ENCODE measurements around the gene ANAPC1.

The ANAPC1 gene

GRCh38 chr2:111904726-111905474, 20.9 kb upstream of the ANAPC1 start:
- POLR2A ChIA-PET (ENCODE audit: low non-redundant PET): no interaction called here
- TF ChIP-seq, protein P1, sequence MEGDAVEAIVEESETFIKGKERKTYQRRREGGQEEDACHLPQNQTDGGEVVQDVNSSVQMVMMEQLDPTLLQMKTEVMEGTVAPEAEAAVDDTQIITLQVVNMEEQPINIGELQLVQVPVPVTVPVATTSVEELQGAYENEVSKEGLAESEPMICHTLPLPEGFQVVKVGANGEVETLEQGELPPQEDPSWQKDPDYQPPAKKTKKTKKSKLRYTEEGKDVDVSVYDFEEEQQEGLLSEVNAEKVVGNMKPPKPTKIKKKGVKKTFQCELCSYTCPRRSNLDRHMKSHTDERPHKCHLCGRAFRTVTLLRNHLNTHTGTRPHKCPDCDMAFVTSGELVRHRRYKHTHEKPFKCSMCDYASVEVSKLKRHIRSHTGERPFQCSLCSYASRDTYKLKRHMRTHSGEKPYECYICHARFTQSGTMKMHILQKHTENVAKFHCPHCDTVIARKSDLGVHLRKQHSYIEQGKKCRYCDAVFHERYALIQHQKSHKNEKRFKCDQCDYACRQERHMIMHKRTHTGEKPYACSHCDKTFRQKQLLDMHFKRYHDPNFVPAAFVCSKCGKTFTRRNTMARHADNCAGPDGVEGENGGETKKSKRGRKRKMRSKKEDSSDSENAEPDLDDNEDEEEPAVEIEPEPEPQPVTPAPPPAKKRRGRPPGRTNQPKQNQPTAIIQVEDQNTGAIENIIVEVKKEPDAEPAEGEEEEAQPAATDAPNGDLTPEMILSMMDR (conservative IDR thresholded peaks at IDR 0.05; ENCODE audit: low read depth): no peak
- DNase-seq (ENCODE audit: low spot score): no peak
- CTCF ChIA-PET: interaction anchor here (0.6 to 0.8 kb wide), 2 partner anchors 13 to 74 kb away, joined by 3 read pairs; no protein-coding TSS in a partner anchor
- H3K27ac ChIP-seq: no peak overlapping the region

DNA sequence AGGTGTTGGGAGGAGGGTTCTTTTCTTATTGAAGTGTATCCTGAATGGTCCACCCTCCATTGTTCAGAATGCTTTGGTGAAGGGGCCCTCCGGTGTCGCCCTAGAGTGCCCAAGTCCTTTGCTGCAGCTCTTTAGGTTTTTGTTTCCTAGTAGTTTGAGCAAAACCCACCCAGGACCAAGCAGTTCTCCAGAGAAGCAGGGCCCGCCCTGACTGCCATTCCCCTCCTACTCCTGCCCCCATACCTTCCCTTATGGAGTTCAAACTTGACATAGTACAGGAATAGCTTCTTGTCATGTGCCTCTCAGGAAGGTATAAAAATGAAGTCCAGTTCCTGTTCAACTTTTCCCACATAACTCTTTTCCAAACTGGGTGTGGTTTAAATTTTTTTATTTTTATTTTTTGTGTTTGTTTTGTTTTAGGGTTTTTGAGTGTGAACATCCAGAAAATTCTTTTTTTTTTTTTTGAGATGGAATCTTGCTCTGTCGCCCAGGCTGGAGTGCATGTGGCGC, 20.0 kb upstream of the ANAPC1 start:
- no peak overlapping the region for H3K27ac ChIP-seq
- DNase-seq (ENCODE audit: low spot score): no peak
- POLR2A ChIA-PET (ENCODE audit: low non-redundant PET): no interaction called here
- CTCF ChIA-PET: no interaction called here
- TF ChIP-seq, protein P1 (conservative IDR thresholded peaks at IDR 0.05; ENCODE audit: low read depth): no peak

- no peak overlapping the region for H3K27ac ChIP-seq
- TF ChIP-seq, protein P1 (conservative IDR thresholded peaks at IDR 0.05; ENCODE audit: low read depth): no peak
- CTCF ChIA-PET: no interaction called here
- DNase-seq (ENCODE audit: low spot score): no peak
- POLR2A ChIA-PET (ENCODE audit: low non-redundant PET): no interaction called here
Measured at GRCh38 chr2:111903516-111903915, 19.5 kb upstream of the ANAPC1 start.

DNA sequence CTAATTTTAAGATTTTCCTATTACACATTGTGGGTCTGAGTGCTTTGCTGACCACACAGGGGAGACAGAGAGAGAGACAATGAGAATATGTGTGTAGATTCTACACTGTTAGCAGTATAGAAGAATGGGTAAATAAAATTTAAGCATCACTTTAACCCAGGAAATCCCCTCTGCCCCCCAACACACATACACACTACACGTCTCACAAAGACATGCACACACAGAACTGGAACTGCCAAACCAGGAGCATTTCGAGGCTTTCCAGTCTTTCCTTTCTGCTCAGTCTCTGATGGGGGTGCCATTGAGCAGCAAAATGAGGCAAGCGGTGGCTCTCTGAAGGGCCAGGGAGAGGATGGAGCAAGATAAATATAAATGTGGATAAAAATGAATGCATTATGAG, 16.9 kb upstream of the ANAPC1 start:
- POLR2A ChIA-PET (ENCODE audit: low non-redundant PET): no interaction called here
- CTCF ChIA-PET: no interaction called here
- H3K27ac ChIP-seq: no peak overlapping the region
- TF ChIP-seq, protein P1 (conservative IDR thresholded peaks at IDR 0.05; ENCODE audit: low read depth): peak; percentile 54
- DNase-seq (ENCODE audit: low spot score): no peak

DNA sequence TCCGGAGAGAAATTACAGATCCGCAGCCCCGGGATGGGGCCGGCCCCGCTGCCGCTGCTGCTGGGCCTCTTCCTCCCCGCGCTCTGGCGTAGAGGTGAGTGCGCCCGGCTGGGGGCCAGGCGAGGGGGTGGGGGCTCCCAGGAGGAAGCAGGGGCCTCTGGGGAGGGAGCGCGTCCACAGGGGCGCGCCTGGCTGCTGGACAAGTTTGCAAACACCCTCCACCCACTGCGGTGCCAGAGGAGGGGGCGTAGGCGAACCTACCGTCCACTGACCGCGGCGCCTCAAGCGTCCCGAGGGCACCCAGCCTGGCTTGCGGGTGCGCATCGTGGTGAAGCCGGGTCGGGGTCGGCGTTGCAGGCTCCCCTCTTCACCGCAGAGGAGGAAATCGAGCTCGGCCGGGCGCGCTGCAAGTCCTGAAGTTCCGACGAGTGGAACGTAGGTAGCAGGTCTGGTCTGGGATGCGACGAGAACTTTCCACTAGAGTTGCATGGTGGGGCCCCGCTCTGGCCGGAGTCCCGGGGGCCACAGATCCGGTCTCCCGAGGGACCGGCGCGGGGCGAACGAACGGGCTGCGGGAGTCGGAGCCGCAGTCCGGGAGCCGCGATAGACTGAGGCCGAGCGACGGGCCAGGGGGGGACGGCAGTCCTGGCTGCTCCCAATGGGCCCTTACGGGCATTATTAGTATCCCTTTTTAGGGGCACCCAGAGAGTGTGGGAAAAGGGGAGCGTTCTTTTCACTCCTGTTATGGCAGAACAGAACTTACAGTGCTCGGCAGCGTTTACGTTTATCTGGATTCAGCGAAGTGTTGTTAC, 14.9 kb upstream of the ANAPC1 start:
- no peak for DNase-seq (ENCODE audit: low spot score)
- POLR2A ChIA-PET (ENCODE audit: low non-redundant PET): no interaction called here
- CTCF ChIA-PET: interaction anchor here (0.5 to 2.3 kb wide), 5 partner anchors 11 to 149 kb away, joined by 3 to 12 read pairs (median 3); no protein-coding TSS in a partner anchor
- TF ChIP-seq, protein P1 (conservative IDR thresholded peaks at IDR 0.05; ENCODE audit: low read depth): no peak
- H3K27ac ChIP-seq: no peak overlapping the region

GRCh38 chr2:111897924-111898702, 14.1 kb upstream of the ANAPC1 start, which contains the start of gene MERTK:
MERTK (plus strand) TSS chr2:111898607; CDS start chr2:111898736, 129 bp downstream.
- H3K27ac ChIP-seq: 0 out of 2 replicates have a peak within 1 kb of the TSS, but pooled peaks have one; percentile 1
- CTCF ChIA-PET: interaction anchor here (0.6 to 2.3 kb wide), 15 partner anchors 11 to 800 kb away, joined by 3 to 12 read pairs (median 3); no protein-coding TSS in a partner anchor
- POLR2A ChIA-PET (ENCODE audit: low non-redundant PET): no interaction called here
- TF ChIP-seq, protein P1 (conservative IDR thresholded peaks at IDR 0.05; ENCODE audit: low read depth): peak; percentile 64
- peak; percentile 73 for DNase-seq (ENCODE audit: low spot score)
